ENCODE measurements around the gene USP3.

- TF ChIP-seq, protein P1, sequence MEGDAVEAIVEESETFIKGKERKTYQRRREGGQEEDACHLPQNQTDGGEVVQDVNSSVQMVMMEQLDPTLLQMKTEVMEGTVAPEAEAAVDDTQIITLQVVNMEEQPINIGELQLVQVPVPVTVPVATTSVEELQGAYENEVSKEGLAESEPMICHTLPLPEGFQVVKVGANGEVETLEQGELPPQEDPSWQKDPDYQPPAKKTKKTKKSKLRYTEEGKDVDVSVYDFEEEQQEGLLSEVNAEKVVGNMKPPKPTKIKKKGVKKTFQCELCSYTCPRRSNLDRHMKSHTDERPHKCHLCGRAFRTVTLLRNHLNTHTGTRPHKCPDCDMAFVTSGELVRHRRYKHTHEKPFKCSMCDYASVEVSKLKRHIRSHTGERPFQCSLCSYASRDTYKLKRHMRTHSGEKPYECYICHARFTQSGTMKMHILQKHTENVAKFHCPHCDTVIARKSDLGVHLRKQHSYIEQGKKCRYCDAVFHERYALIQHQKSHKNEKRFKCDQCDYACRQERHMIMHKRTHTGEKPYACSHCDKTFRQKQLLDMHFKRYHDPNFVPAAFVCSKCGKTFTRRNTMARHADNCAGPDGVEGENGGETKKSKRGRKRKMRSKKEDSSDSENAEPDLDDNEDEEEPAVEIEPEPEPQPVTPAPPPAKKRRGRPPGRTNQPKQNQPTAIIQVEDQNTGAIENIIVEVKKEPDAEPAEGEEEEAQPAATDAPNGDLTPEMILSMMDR (IDR thresholded peaks at IDR 0.05; ENCODE audit: low read length): no peak
- no peak for TF ChIP-seq EZH2 (optimal IDR thresholded peaks at IDR 0.05; ENCODE audit: low read depth, low read length)
These were observed 135.8 kb downstream of the USP3 start for GRCh38 chr15:63640146-63640545.

All from MM.1S (cell line).